Measurements from ENCODE around the gene NMNAT2.

GRCh38 chr1:183424691-183425090, 6.5 kb upstream of the NMNAT2 start:
- TF ChIP-seq CTCF (IDR thresholded peaks at IDR 0.05) (no peak), POLR2A (IDR thresholded peaks at IDR 0.05) (no peak)

Data from body of pancreas (tissue), 4 donors.